Gastrocnemius medialis (tissue), 4 donors: ENCODE measurements around the gene ANKRD39.

ENCODE experiments used
- POLR2A ChIP-seq, 2 donors: fragments of 450-650 bp; IDR thresholded peaks; one replicate each; pipeline ENCODE4 v1.6.1; 2017; ENCODE audit warnings: antibody characterized with exemption in 2 of 2, mild to moderate bottlenecking in 2 of 2, moderate library complexity in 2 of 2
- TF ChIP-seq, protein P1 (sequence below), 5 experiments: fragments of 450-650 bp in 3 of 5; fragments of 200-600 bp in 2 of 5; sonication (generic) in 2 of 5; IDR thresholded peaks in 4 of 5; conservative IDR thresholded peaks in 1 of 5; 1 replicate in 4 of 5; 2 replicates in 1 of 5; pipeline ENCODE4 v1.5.1; 2016 to 2019; ENCODE audit warnings: antibody characterized with exemption in 5 of 5, mild to moderate bottlenecking in 3 of 5, moderate library complexity in 3 of 5

GRCh38 chr2:96800061-96801004, 57.5 kb downstream of the ANKRD39 start:
- TF ChIP-seq, protein P1, sequence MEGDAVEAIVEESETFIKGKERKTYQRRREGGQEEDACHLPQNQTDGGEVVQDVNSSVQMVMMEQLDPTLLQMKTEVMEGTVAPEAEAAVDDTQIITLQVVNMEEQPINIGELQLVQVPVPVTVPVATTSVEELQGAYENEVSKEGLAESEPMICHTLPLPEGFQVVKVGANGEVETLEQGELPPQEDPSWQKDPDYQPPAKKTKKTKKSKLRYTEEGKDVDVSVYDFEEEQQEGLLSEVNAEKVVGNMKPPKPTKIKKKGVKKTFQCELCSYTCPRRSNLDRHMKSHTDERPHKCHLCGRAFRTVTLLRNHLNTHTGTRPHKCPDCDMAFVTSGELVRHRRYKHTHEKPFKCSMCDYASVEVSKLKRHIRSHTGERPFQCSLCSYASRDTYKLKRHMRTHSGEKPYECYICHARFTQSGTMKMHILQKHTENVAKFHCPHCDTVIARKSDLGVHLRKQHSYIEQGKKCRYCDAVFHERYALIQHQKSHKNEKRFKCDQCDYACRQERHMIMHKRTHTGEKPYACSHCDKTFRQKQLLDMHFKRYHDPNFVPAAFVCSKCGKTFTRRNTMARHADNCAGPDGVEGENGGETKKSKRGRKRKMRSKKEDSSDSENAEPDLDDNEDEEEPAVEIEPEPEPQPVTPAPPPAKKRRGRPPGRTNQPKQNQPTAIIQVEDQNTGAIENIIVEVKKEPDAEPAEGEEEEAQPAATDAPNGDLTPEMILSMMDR (IDR thresholded peaks at IDR 0.05 in 4 of 5, conservative IDR thresholded peaks at IDR 0.05 in 1 of 5): no peak
- TF ChIP-seq POLR2A (IDR thresholded peaks at IDR 0.05): no peak
